Right renal pelvis (tissue), 4 donors: ENCODE measurements around the gene CFLAR. TPM values are rescaled to one million over a fixed set of nuclear protein-coding genes. Genes with fewer than 3 reads are reported as not detected.
"Not testable (repeated sequence)": the region's sequence is repeated elsewhere in the genome, so short reads cannot be mapped to it uniquely, and the experiment has no call there.

Experiments
- DNase-seq, 4 donors: peaks; one replicate each; pipeline ENCODE4 v3.0.0-alpha.2; 2013; ENCODE audit warnings: low read depth in 4 of 4, low spot score in 3 of 4, missing footprints in 1 of 4
- polyA plus RNA-seq, 4 donors: library from polyadenylated mRNA; unstranded; fragments of 120-200 nt; gene quantifications; one replicate each; pipeline ENCODE4 v1.2.1, GENCODE V29; 2013; ENCODE audit not compliant: insufficient read length in 4 of 4

Gene CFLAR
- 10 to 100 TPM; 50.4 to 62.9 (median 55.9) TPM for polyA plus RNA-seq

GRCh38 chr2:201116115-201116958, at the start of gene CFLAR:
CFLAR (plus strand) TSS chr2:201116164; CDS start chr2:201129866, 13,702 bp downstream.
- peak; percentile 63 to 78 (median 65) for DNase-seq

GRCh38 chr2:201070948-201071478, 45.0 kb upstream of the CFLAR start:
- no peak for DNase-seq

GRCh38 chr2:201071479-201072200, 44.3 kb upstream of the CFLAR start, which contains the start of the genes HYCC2 and NDUFB3:
HYCC2 (minus strand) TSS chr2:201071671; CDS start chr2:201024009, 47,662 bp downstream.
NDUFB3 (plus strand) TSS chr2:201072001; CDS start chr2:201078883, 6,882 bp downstream.
- DNase-seq = peak; percentile 90 to 98 (median 92)

GRCh38 chr2:201072201-201072530, 43.8 kb upstream of the CFLAR start:
- no peak for DNase-seq

GRCh38 chr2:201073071-201073470, 42.9 kb upstream of the CFLAR start:
- DNase-seq = no peak

GRCh38 chr2:201074996-201075395, 41.0 kb upstream of the CFLAR start:
- no peak for DNase-seq

- no peak for DNase-seq
Measured at GRCh38 chr2:201084863-201085262, 31.1 kb upstream of the CFLAR start.

- DNase-seq = no peak
Measured at GRCh38 chr2:201090574-201090973, 25.4 kb upstream of the CFLAR start.

GRCh38 chr2:201093573-201093972, 22.4 kb upstream of the CFLAR start:
- no peak for DNase-seq

GRCh38 chr2:201100497-201100896, 15.5 kb upstream of the CFLAR start:
- no peak for DNase-seq

- no peak for DNase-seq
Measured at GRCh38 chr2:201105759-201106158, 10.2 kb upstream of the CFLAR start.

GRCh38 chr2:201107624-201108023, 8.3 kb upstream of the CFLAR start:
- no peak for DNase-seq

GRCh38 chr2:201108341-201108740, 7.6 kb upstream of the CFLAR start:
- DNase-seq = no peak

GRCh38 chr2:201109186-201109585, 6.8 kb upstream of the CFLAR start:
- DNase-seq = no peak

- DNase-seq = no peak
Measured at GRCh38 chr2:201110615-201111014, 5.3 kb upstream of the CFLAR start.

- no peak for DNase-seq
Measured at GRCh38 chr2:201111096-201111495, 4.9 kb upstream of the CFLAR start.

- DNase-seq = no peak
Measured at GRCh38 chr2:201114350-201114749, 1.6 kb upstream of the CFLAR start.

- no peak for DNase-seq
Measured at GRCh38 chr2:201114846-201115245, 1.1 kb upstream of the CFLAR start.

GRCh38 chr2:201116959-201117734, 1.2 kb downstream of the CFLAR start:
- peak in 3 of 4 donors; percentile 51 to 60 (median 55) for DNase-seq

- not testable (repeated sequence) for DNase-seq
Measured at GRCh38 chr2:201117735-201118094, 1.8 kb downstream of the CFLAR start.
